ENCODE results near the gene P4HA3. TPM values are rescaled to one million over a fixed set of nuclear protein-coding genes. Genes with fewer than 3 reads are reported as not detected.
A peak's percentile ranks its signal among the peaks of the same experiment; 100 is the strongest.

P4HA3 gene
- total and polyA plus RNA-seq, 9 of the 15 experiments (the other 6 are each of a cell fraction or from before 2014, with no cell fraction given) = 0.01 to 0.03 TPM; not detected in 7

GRCh38 chr11:74316772-74317505 is 5.5 kb upstream of the P4HA3 start:
- no peaks in the 10 kb centered on the region for H3K79me2 ChIP-seq (ENCODE audit: control insufficient read depth, insufficient read depth, low read length)
- no peaks in the 10 kb centered on the region; a peak in 1 of 5 replicates for H3K27me3 ChIP-seq (ENCODE audit: control insufficient read depth in 2 of 2, insufficient read depth in 2 of 2, low read length in 2 of 2)
- no peak overlapping the region for H3K4me2 ChIP-seq (ENCODE audit: insufficient read depth, low read length)
- no peaks in the 10 kb centered on the region; the same call in 1 of the 2 replicates for H3K9me3 ChIP-seq (replicated peaks; ENCODE audit: control insufficient read depth, insufficient read depth, low read depth, low read length)
- H3K9me1 ChIP-seq (ENCODE audit: control insufficient read depth, insufficient read depth, low read length) = no peaks in the 10 kb centered on the region
- no peaks in the 10 kb centered on the region for H3K36me3 ChIP-seq (ENCODE audit: control insufficient read depth, insufficient read depth, low read length)
- H4K20me1 ChIP-seq (replicated peaks; ENCODE audit: control insufficient read depth, insufficient read depth, low read length) = no peaks in the 10 kb centered on the region
- H3K9ac ChIP-seq (ENCODE audit: insufficient read depth in 1 of 2, low read depth in 2 of 2, low read length in 2 of 2) = no peak overlapping the region
- DNase-seq (ENCODE audit: extremely low read depth in 1 of 4, low spot score in 3 of 4) (no peak), ATAC-seq (no peak), FAIRE-seq (no peak)
- POLR2A ChIA-PET = interaction anchor here (0.6 kb wide), 1 partner anchor 41 kb away, joined by 3 read pairs; no protein-coding TSS in a partner anchor
- H3K4me1 ChIP-seq (replicated peaks in 1 of 2; ENCODE audit: control insufficient read depth in 2 of 2, insufficient read depth in 2 of 2, low read length in 2 of 2) = no peaks in the 10 kb centered on the region; a peak in 1 of 5 replicates
- H3K4me3 ChIP-seq = no peak overlapping the region
- intact Hi-C loops (cut with micrococcal nuclease) (no loop called here), in situ Hi-C loops (cut with MboI) (no loop called here)
- H2AFZ ChIP-seq (ENCODE audit: low read depth, low read length) = no peak overlapping the region
- CTCF ChIA-PET (ENCODE audit: low intra/inter-chr PET ratio) = no interaction called here
- BruUV-seq (replicated peaks) = no TSS peak
- no peak overlapping the region for H3K27ac ChIP-seq (ENCODE audit: extremely low read depth, low read depth, low read length)
- TF ChIP-seq CBX8 (IDR thresholded peaks at IDR 0.05; ENCODE audit: borderline replicate concordance, extremely low read depth, low read depth, low read length, poor library complexity, severe bottlenecking) (no peak), RB1 (IDR thresholded peaks at IDR 0.05; ENCODE audit: low read depth) (no peak), ZNF239 (CRISPR knock-in tag; IDR thresholded peaks at IDR 0.05) (no peak), ZNF212 (CRISPR knock-in tag; IDR thresholded peaks at IDR 0.05) (no peak), CTCF (IDR thresholded peaks at IDR 0.05 in 2 of 3, conservative IDR thresholded peaks at IDR 0.05 in 1 of 3; ENCODE audit: insufficient read depth in 2 of 3, low read depth in 1 of 3, low read length in 3 of 3) (no peak), POLR2B (IDR thresholded peaks at IDR 0.05; ENCODE audit: low read depth, partially characterized antibody) (no peak), VEZF1 (CRISPR knock-in tag; IDR thresholded peaks at IDR 0.05) (no peak), ARHGAP35 (IDR thresholded peaks at IDR 0.05; ENCODE audit: partially characterized antibody) (no peak), TBP (optimal IDR thresholded peaks at IDR 0.05; ENCODE audit: low read depth, low read length) (no peak), WHSC1 (IDR thresholded peaks at IDR 0.05; ENCODE audit: low read length) (no peak), ZNF507 (tag; conservative IDR thresholded peaks at IDR 0.05) (peak; percentile 57), ZNF3 (CRISPR knock-in tag; IDR thresholded peaks at IDR 0.05) (no peak), HMG20A (CRISPR knock-in tag; conservative IDR thresholded peaks at IDR 0.05) (no peak), IFI16 (CRISPR knock-in tag; IDR thresholded peaks at IDR 0.05) (no peak), CBX3 (IDR thresholded peaks at IDR 0.05; ENCODE audit: borderline replicate concordance in 1 of 2, low read length in 2 of 2) (0 out of 3 replicates have a peak, but pooled peaks of 1 of the 2 experiments have one; percentile 24), MYNN (IDR thresholded peaks at IDR 0.05) (no peak), MYNN (CRISPR knock-in tag; IDR thresholded peaks at IDR 0.05) (no peak), MEIS2 (IDR thresholded peaks at IDR 0.05; ENCODE audit: partially characterized antibody) (no peak), ZNF324 (CRISPR knock-in tag; IDR thresholded peaks at IDR 0.05) (peak; percentile 99), CCAR2 (IDR thresholded peaks at IDR 0.05; ENCODE audit: low read depth, low read length) (no peak)
